Tibial nerve (tissue), 4 donors: Measurements from ENCODE around the gene TBC1D4. TPM values are rescaled to one million over a fixed set of nuclear protein-coding genes. Genes with fewer than 3 reads are reported as not detected.

Experiments used
- DNase-seq, 2 donors: peaks; one replicate each; pipeline ENCODE4 v3.0.0-alpha.2; 2019; ENCODE audit warnings: low spot score in 2 of 2
- H3K27ac ChIP-seq, 4 donors: fragments of 200-600 bp; sonication (generic) in 3 of 4; one replicate each; pipeline ENCODE4 v1.5.1; 2017 to 2019; ENCODE audit warnings: mild to moderate bottlenecking in 1 of 4
- H3K27me3 ChIP-seq, 2 donors: fragments of 200-600 bp; sonication (generic) in 1 of 2; one replicate each; pipeline versions ENCODE4 v1.5.1 to v1.6.0; 2017 to 2019
- H3K36me3 ChIP-seq, 3 donors: fragments of 200-600 bp; sonication (generic); one replicate each; pipeline ENCODE4 v1.5.1; 2018 to 2019
- H3K4me1 ChIP-seq, 4 donors: fragments of 200-600 bp; sonication (generic) in 3 of 4; one replicate each; pipeline ENCODE4 v1.5.1; 2017 to 2019
- H3K4me3 ChIP-seq, 4 donors: fragments of 200-600 bp; sonication (generic) in 3 of 4; one replicate each; pipeline ENCODE4 v1.5.1; 2017 to 2019; ENCODE audit warnings: mild to moderate bottlenecking in 1 of 4, moderate library complexity in 1 of 4
- H3K9me3 ChIP-seq, 4 donors: fragments of 200-600 bp; sonication (generic) in 3 of 4; one replicate each; pipeline ENCODE4 v1.5.1; 2017 to 2019
- EP300 ChIP-seq, 2 donors: sonication (generic); formaldehyde crosslinking; IDR thresholded peaks; one replicate each; pipeline ENCODE4 v1.6.1; 2017; ENCODE audit warnings: antibody characterized with exemption in 2 of 2, mild to moderate bottlenecking in 1 of 2
- POLR2A ChIP-seq, 2 donors: fragments of 450-650 bp; IDR thresholded peaks; one replicate each; pipeline ENCODE4 v1.6.1; 2017; ENCODE audit warnings: antibody characterized with exemption in 2 of 2, mild to moderate bottlenecking in 2 of 2, moderate library complexity in 2 of 2
- WGBS, 2 donors: methylation state at CpG; one replicate each; pipeline ENCODE4 v1.1.5; 2018; 5-methylcytosine and 5-hydroxymethylcytosine counted together
- total RNA-seq, 4 donors: library from RNA; depleted of rRNA; stranded (reverse); fragments of >200 nt; gene quantifications; one replicate each; pipeline ENCODE4 v1.1.0, GENCODE V29; 2016
- TF ChIP-seq, protein P1 (sequence below), 5 experiments: fragments of 200-600 bp in 3 of 5; fragments of 450-650 bp in 2 of 5; sonication (generic) in 3 of 5; IDR thresholded peaks; one replicate each; pipeline ENCODE4 v1.5.1; 2016 to 2019; ENCODE audit warnings: antibody characterized with exemption in 5 of 5, mild to moderate bottlenecking in 3 of 5, moderate library complexity in 2 of 5

The TBC1D4 gene
- total RNA-seq, 4 donors from 2014 or later = 17.7 to 45.4 (median 33.4) TPM

- Histone ChIP-seq H3K36me3 (peaks cover 0 to 19% (median 0%) of the 10 kb centered on the region in 3 donors), H3K27me3 (no peaks in the 10 kb centered on the region), H3K4me3 (no peak overlapping the region), H3K4me1 (peaks cover 0 to 3% (median 0%) of the 10 kb centered on the region in 4 donors), H3K27ac (no peak overlapping the region), H3K9me3 (no peaks in the 10 kb centered on the region)
- no peak for DNase-seq
- 80 to 90% methylated on average over 2 of the region's 2 CpGs for WGBS, 2 donors
- no peak for TF ChIP-seq EP300 (IDR thresholded peaks at IDR 0.05)
- no peak for TF ChIP-seq POLR2A (IDR thresholded peaks at IDR 0.05)
- TF ChIP-seq, protein P1, sequence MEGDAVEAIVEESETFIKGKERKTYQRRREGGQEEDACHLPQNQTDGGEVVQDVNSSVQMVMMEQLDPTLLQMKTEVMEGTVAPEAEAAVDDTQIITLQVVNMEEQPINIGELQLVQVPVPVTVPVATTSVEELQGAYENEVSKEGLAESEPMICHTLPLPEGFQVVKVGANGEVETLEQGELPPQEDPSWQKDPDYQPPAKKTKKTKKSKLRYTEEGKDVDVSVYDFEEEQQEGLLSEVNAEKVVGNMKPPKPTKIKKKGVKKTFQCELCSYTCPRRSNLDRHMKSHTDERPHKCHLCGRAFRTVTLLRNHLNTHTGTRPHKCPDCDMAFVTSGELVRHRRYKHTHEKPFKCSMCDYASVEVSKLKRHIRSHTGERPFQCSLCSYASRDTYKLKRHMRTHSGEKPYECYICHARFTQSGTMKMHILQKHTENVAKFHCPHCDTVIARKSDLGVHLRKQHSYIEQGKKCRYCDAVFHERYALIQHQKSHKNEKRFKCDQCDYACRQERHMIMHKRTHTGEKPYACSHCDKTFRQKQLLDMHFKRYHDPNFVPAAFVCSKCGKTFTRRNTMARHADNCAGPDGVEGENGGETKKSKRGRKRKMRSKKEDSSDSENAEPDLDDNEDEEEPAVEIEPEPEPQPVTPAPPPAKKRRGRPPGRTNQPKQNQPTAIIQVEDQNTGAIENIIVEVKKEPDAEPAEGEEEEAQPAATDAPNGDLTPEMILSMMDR (IDR thresholded peaks at IDR 0.05) = no peak
Measured at GRCh38 chr13:75330770-75331169, 151.2 kb downstream of the TBC1D4 start.

- WGBS, 2 donors = 51 to 64% methylated on average over 5 of the region's 5 CpGs
- Histone ChIP-seq H3K9me3 (no peaks in the 10 kb centered on the region), H3K4me3 (no peak overlapping the region), H3K27me3 (no peaks in the 10 kb centered on the region), H3K4me1 (peaks cover 0 to 3% (median 0%) of the 10 kb centered on the region in 4 donors), H3K27ac (no peak overlapping the region), H3K36me3 (peaks cover 0 to 9% (median 0%) of the 10 kb centered on the region in 3 donors)
- TF ChIP-seq EP300 (IDR thresholded peaks at IDR 0.05) (no peak), POLR2A (IDR thresholded peaks at IDR 0.05) (no peak)
- TF ChIP-seq, protein P1 (IDR thresholded peaks at IDR 0.05) = no peak
- DNase-seq = no peak
Measured at GRCh38 chr13:75329723-75330122, 152.2 kb downstream of the TBC1D4 start.

DNA sequence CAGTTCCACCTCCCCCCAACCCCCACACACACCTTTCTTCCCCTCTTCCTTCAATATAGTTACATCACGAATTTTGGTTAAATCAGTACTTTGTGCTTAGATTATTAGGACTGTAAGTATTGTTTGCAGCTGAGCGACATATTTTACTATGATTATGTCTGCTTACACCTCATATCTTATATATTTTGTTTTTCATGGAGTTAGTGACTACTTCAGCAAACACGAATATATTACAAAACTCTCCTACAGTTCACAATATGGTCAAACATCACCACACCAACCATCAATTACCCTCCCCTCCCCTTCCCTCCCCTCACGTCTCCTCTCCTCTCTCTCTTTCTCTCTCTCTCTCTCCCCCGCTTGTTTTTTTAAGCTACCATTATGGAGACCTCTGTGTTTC, 152.9 kb downstream of the TBC1D4 start:
- 60 to 77% methylated on average over 5 of the region's 5 CpGs for WGBS, 2 donors
- H3K36me3 ChIP-seq = peaks cover 0 to 5% (median 0%) of the 10 kb centered on the region in 3 donors
- DNase-seq = no peak
- H3K27ac ChIP-seq = no peak overlapping the region
- no peaks in the 10 kb centered on the region for H3K27me3 ChIP-seq
- H3K4me1 ChIP-seq = peaks cover 0 to 3% (median 0%) of the 10 kb centered on the region in 4 donors
- no peaks in the 10 kb centered on the region for H3K9me3 ChIP-seq
- TF ChIP-seq POLR2A (IDR thresholded peaks at IDR 0.05) (no peak), EP300 (IDR thresholded peaks at IDR 0.05) (no peak)
- TF ChIP-seq, protein P1 (IDR thresholded peaks at IDR 0.05) = no peak
- no peak overlapping the region for H3K4me3 ChIP-seq

GRCh38 chr13:75327135-75327510, 154.8 kb downstream of the TBC1D4 start:
- no peak for DNase-seq
- H3K4me1 ChIP-seq = peaks cover 0 to 3% (median 0%) of the 10 kb centered on the region in 4 donors
- H3K9me3 ChIP-seq = no peaks in the 10 kb centered on the region
- WGBS, 2 donors = 87 to 89% methylated on average over 3 of the region's 3 CpGs
- no peak overlapping the region for H3K4me3 ChIP-seq
- TF ChIP-seq, protein P1 (IDR thresholded peaks at IDR 0.05) = no peak
- TF ChIP-seq EP300 (IDR thresholded peaks at IDR 0.05) (no peak), POLR2A (IDR thresholded peaks at IDR 0.05) (no peak)
- H3K27me3 ChIP-seq = no peaks in the 10 kb centered on the region
- H3K36me3 ChIP-seq = peaks cover 0 to 5% (median 0%) of the 10 kb centered on the region in 3 donors
- no peak overlapping the region for H3K27ac ChIP-seq

- Histone ChIP-seq H3K9me3 (no peaks in the 10 kb centered on the region), H3K4me1 (peaks cover 0 to 3% (median 0%) of the 10 kb centered on the region in 4 donors), H3K4me3 (peak overlapping the region in 2 of 4 donors; percentile 13 to 24), H3K36me3 (peaks cover 0 to 9% (median 0%) of the 10 kb centered on the region in 3 donors), H3K27me3 (no peaks in the 10 kb centered on the region), H3K27ac (peak overlapping the region in 1 of 4 donors; percentile 48)
- WGBS, 2 donors = 70 to 75% methylated on average over 21 of the region's 21 CpGs
- TF ChIP-seq EP300 (IDR thresholded peaks at IDR 0.05) = peak in 1 of 2 donors; percentile 31
- no peak for TF ChIP-seq POLR2A (IDR thresholded peaks at IDR 0.05)
- DNase-seq = no peak
Measured at GRCh38 chr13:75326173-75327134, 155.5 kb downstream of the TBC1D4 start.
